ENCODE measurements around the gene PUM1. TPM values are rescaled to one million over a fixed set of nuclear protein-coding genes. Genes with fewer than 3 reads are reported as not detected.

Gene PUM1
- total and polyA plus RNA-seq, 8 donors: 12.9 to 126 (median 78.5) TPM

GRCh38 chr1:30933874-30934252 lies 131.7 kb downstream of the PUM1 start:
- H3K27me3 ChIP-seq: no peaks in the 10 kb centered on the region
- no peaks in the 10 kb centered on the region for H3K9me3 ChIP-seq
- DNase-seq: no peak
- WGBS, 5 donors: 68 to 87% (median 83%) methylated on average over 4 of the region's 4 CpGs
- TF ChIP-seq POLR2A (IDR thresholded peaks at IDR 0.05) (no peak), POLR2AphosphoS5 (IDR thresholded peaks at IDR 0.05) (no peak), EP300 (IDR thresholded peaks at IDR 0.05) (no peak), CTCF (IDR thresholded peaks at IDR 0.05) (no peak)
- no peaks in the 10 kb centered on the region for H3K4me1 ChIP-seq
- H3K27ac ChIP-seq: no peak overlapping the region
- intact Hi-C loops (cut with DNase I; ENCODE audit: low total_unique reads): no loop called here
- H3K36me3 ChIP-seq: peaks cover 47 to 79% (median 78%) of the 10 kb centered on the region in 4 donors
- H3K4me3 ChIP-seq: no peak overlapping the region

- no peak for DNase-seq
- Histone ChIP-seq H3K36me3 (peaks cover 27 to 50% (median 49%) of the 10 kb centered on the region in 4 donors), H3K9me3 (no peaks in the 10 kb centered on the region), H3K27ac (no peak overlapping the region), H3K4me3 (no peak overlapping the region), H3K27me3 (no peaks in the 10 kb centered on the region), H3K4me1 (no peaks in the 10 kb centered on the region)
- TF ChIP-seq POLR2A (IDR thresholded peaks at IDR 0.05): no peak
- no peak for TF ChIP-seq CTCF (IDR thresholded peaks at IDR 0.05)
- TF ChIP-seq EP300 (IDR thresholded peaks at IDR 0.05): no peak
- TF ChIP-seq POLR2AphosphoS5 (IDR thresholded peaks at IDR 0.05): no peak
- intact Hi-C loops (cut with DNase I; ENCODE audit: low total_unique reads): no loop called here
- 54 to 83% (median 77%) methylated on average over 6 of the region's 6 CpGs for WGBS, 5 donors
Measured at GRCh38 chr1:30930631-30931173, 134.8 kb downstream of the PUM1 start.

- DNase-seq: no peak
- TF ChIP-seq POLR2AphosphoS5 (IDR thresholded peaks at IDR 0.05) (no peak), POLR2A (IDR thresholded peaks at IDR 0.05) (no peak), EP300 (IDR thresholded peaks at IDR 0.05) (no peak), CTCF (IDR thresholded peaks at IDR 0.05) (no peak)
- intact Hi-C loops (cut with DNase I; ENCODE audit: low total_unique reads): no loop called here
- 63 to 76% (median 67%) methylated on average over 8 of the region's 8 CpGs for WGBS, 5 donors
- Histone ChIP-seq H3K27me3 (no peaks in the 10 kb centered on the region), H3K9me3 (no peaks in the 10 kb centered on the region), H3K27ac (no peak overlapping the region), H3K4me3 (no peak overlapping the region), H3K4me1 (no peaks in the 10 kb centered on the region), H3K36me3 (peaks cover 23 to 45% (median 44%) of the 10 kb centered on the region in 4 donors)
Measured at GRCh38 chr1:30929944-30930525, 135.5 kb downstream of the PUM1 start.

GRCh38 chr1:30929135-30929889 lies 136.2 kb downstream of the PUM1 start:
- peaks cover 17 to 38% (median 37%) of the 10 kb centered on the region in 4 donors for H3K36me3 ChIP-seq
- 44 to 48% (median 46%) methylated on average over 6 of the region's 6 CpGs for WGBS, 5 donors
- TF ChIP-seq CTCF (IDR thresholded peaks at IDR 0.05) (peak in 5 of 7 experiments; percentile 29 to 60 (median 52)), POLR2AphosphoS5 (IDR thresholded peaks at IDR 0.05) (peak in 1 of 3 donors; percentile 4), POLR2A (IDR thresholded peaks at IDR 0.05) (no peak), EP300 (IDR thresholded peaks at IDR 0.05) (no peak)
- H3K27ac ChIP-seq: no peak overlapping the region
- no peaks in the 10 kb centered on the region for H3K27me3 ChIP-seq
- intact Hi-C loops (cut with DNase I; ENCODE audit: low total_unique reads): no loop called here
- no peaks in the 10 kb centered on the region for H3K4me1 ChIP-seq
- no peaks in the 10 kb centered on the region for H3K9me3 ChIP-seq
- peak; percentile 42 to 62 for DNase-seq
- no peak overlapping the region for H3K4me3 ChIP-seq
